Fibroblast of lung (primary cell): ENCODE data around the gene CREB5. TPM values are rescaled to one million over a fixed set of nuclear protein-coding genes. Genes with fewer than 3 reads are reported as not detected.
A peak's percentile ranks its signal among the peaks of the same experiment; 100 is the strongest.

ENCODE experiments used
- DNase-seq, 2 donors: peaks; one replicate each; pipeline versions ENCODE4 v3.0.0 to v3.0.0-alpha.2; 2010; ENCODE audit warnings: low read depth in 2 of 2
- H2AFZ ChIP-seq: 2 replicates; pipeline ENCODE4 v1.5.1; 2012; ENCODE audit warnings: low read length, control low read depth, inconsistent platforms
- H3K27ac ChIP-seq: 2 replicates; pipeline ENCODE4 v1.5.1; 2011; ENCODE audit warnings: low read length, control low read depth; ENCODE audit not compliant: insufficient read depth
- H3K27me3 ChIP-seq: 2 replicates; pipeline ENCODE4 v1.5.1; 2011; ENCODE audit warnings: mild to moderate bottlenecking, low read length; ENCODE audit not compliant: control insufficient read depth, insufficient read depth
- H3K36me3 ChIP-seq: 2 replicates; pipeline ENCODE4 v1.5.1; 2011; ENCODE audit warnings: low read length; ENCODE audit not compliant: control insufficient read depth, insufficient read depth
- H3K4me1 ChIP-seq: 2 replicates; pipeline ENCODE4 v1.5.1; 2011; ENCODE audit warnings: low read length; ENCODE audit not compliant: control insufficient read depth, insufficient read depth; ENCODE audit errors: extremely low read depth
- H3K4me2 ChIP-seq: 2 replicates; pipeline ENCODE4 v1.5.1; 2011; ENCODE audit warnings: low read length, control low read depth; ENCODE audit not compliant: insufficient read depth; ENCODE audit errors: extremely low read depth
- H3K4me3 ChIP-seq, 4 experiments: fragments of 200-600 bp in 1 of 4; sonication (generic) in 1 of 4; replicated peaks in 1 of 4; 2 replicates each; pipeline ENCODE4 v1.5.1; 2011 to 2016; ENCODE audit warnings: low read length in 4 of 4, low read depth in 3 of 4, mild to moderate bottlenecking in 3 of 4, control low read depth in 2 of 4, inconsistent platforms in 1 of 4, mixed read lengths in 1 of 4; ENCODE audit not compliant: insufficient read depth in 1 of 4; ENCODE audit errors: control extremely low read depth in 1 of 4
- H3K79me2 ChIP-seq: 2 replicates; pipeline ENCODE4 v1.5.1; 2012; ENCODE audit warnings: mild to moderate bottlenecking, low read length, inconsistent platforms; ENCODE audit not compliant: control insufficient read depth, insufficient read depth
- H3K9ac ChIP-seq: 2 replicates; pipeline ENCODE4 v1.5.1; 2011; ENCODE audit warnings: mild to moderate bottlenecking, low read length, control low read depth; ENCODE audit not compliant: insufficient read depth
- H3K9me3 ChIP-seq: 2 replicates; pipeline ENCODE4 v1.5.1; 2012; ENCODE audit warnings: low read depth, low read length; ENCODE audit not compliant: control insufficient read depth, insufficient read depth
- H4K20me1 ChIP-seq: 2 replicates; pipeline ENCODE4 v1.5.1; 2011; ENCODE audit warnings: low read length; ENCODE audit not compliant: control insufficient read depth, insufficient read depth; ENCODE audit errors: extremely low read depth
- EZH2 ChIP-seq: IDR thresholded peaks from 2 replicates; pipeline ENCODE4 v1.5.1; 2012; ENCODE audit warnings: low read length, control low read depth, mild to moderate bottlenecking; ENCODE audit errors: missing control alignments
- polyA plus RNA-seq, 2 donors: library from polyadenylated mRNA; depleted of rRNA in 1 of 2; stranded (reverse) in 1 of 2; unstranded in 1 of 2; fragments of >200 nt; gene quantifications; 2 replicates each; pipeline ENCODE4 v1.2.1, GENCODE V29; 2011 to 2012; ENCODE audit warnings: missing spikeins in 1 of 2
- total RNA-seq: library from RNA; depleted of rRNA; stranded (reverse); fragments of >200 nt; gene quantifications from 2 replicates; pipeline ENCODE4 v1.2.1, GENCODE V29; 2014
- TF ChIP-seq, protein P1 (sequence below), 2 donors: IDR thresholded peaks in 1 of 2; conservative IDR thresholded peaks in 1 of 2; 1 replicate in 1 of 2; 2 replicates in 1 of 2; pipeline ENCODE4 v1.5.1; 2011 to 2012; ENCODE audit warnings: low read length in 2 of 2, control low read depth in 1 of 2, inconsistent platforms in 1 of 2, low read depth in 1 of 2, mild to moderate bottlenecking in 1 of 2

The CREB5 gene
- total and polyA plus RNA-seq, 2 donors (not counting 1 experiment from before 2014, with no cell fraction given) = 8.2 to 28.4 TPM

- no peak for TF ChIP-seq EZH2
- TF ChIP-seq, protein P1, sequence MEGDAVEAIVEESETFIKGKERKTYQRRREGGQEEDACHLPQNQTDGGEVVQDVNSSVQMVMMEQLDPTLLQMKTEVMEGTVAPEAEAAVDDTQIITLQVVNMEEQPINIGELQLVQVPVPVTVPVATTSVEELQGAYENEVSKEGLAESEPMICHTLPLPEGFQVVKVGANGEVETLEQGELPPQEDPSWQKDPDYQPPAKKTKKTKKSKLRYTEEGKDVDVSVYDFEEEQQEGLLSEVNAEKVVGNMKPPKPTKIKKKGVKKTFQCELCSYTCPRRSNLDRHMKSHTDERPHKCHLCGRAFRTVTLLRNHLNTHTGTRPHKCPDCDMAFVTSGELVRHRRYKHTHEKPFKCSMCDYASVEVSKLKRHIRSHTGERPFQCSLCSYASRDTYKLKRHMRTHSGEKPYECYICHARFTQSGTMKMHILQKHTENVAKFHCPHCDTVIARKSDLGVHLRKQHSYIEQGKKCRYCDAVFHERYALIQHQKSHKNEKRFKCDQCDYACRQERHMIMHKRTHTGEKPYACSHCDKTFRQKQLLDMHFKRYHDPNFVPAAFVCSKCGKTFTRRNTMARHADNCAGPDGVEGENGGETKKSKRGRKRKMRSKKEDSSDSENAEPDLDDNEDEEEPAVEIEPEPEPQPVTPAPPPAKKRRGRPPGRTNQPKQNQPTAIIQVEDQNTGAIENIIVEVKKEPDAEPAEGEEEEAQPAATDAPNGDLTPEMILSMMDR (conservative IDR thresholded peaks at IDR 0.05 in 1 of 2, IDR thresholded peaks at IDR 0.05 in 1 of 2; ENCODE audit: low read depth in 1 of 2, low read length in 2 of 2) = no peak
- Histone ChIP-seq H3K9ac (no peak overlapping the region), H3K4me1 (no peaks in the 10 kb centered on the region), H4K20me1 (no peaks in the 10 kb centered on the region), H2AFZ (no peak overlapping the region), H3K79me2 (no peaks in the 10 kb centered on the region), H3K27me3 (no peaks in the 10 kb centered on the region), H3K4me2 (no peak overlapping the region), H3K4me3 (no peak overlapping the region), H3K9me3 (no peaks in the 10 kb centered on the region), H3K27ac (no peak overlapping the region), H3K36me3 (no peaks in the 10 kb centered on the region)
- DNase-seq = no peak
These were observed 13.2 kb downstream of the CREB5 start for GRCh38 chr7:28425496-28425895.

GRCh38 chr7:28427236-28427635 lies 14.9 kb downstream of the CREB5 start:
- Histone ChIP-seq H3K79me2 (no peaks in the 10 kb centered on the region), H3K9me3 (no peaks in the 10 kb centered on the region), H3K27me3 (no peaks in the 10 kb centered on the region), H3K4me2 (no peak overlapping the region), H4K20me1 (no peaks in the 10 kb centered on the region), H2AFZ (no peak overlapping the region), H3K4me1 (no peaks in the 10 kb centered on the region), H3K36me3 (no peaks in the 10 kb centered on the region), H3K9ac (no peak overlapping the region), H3K4me3 (no peak overlapping the region), H3K27ac (no peak overlapping the region)
- peak in 1 of 2 donors; percentile 51 for DNase-seq
- TF ChIP-seq, protein P1 (conservative IDR thresholded peaks at IDR 0.05 in 1 of 2, IDR thresholded peaks at IDR 0.05 in 1 of 2; ENCODE audit: low read depth in 1 of 2, low read length in 2 of 2) = no peak
- no peak for TF ChIP-seq EZH2

GRCh38 chr7:28430616-28431015 lies 18.3 kb downstream of the CREB5 start:
- DNase-seq = no peak
- H4K20me1 ChIP-seq = no peaks in the 10 kb centered on the region
- no peaks in the 10 kb centered on the region for H3K27me3 ChIP-seq
- no peak for TF ChIP-seq EZH2
- TF ChIP-seq, protein P1 (conservative IDR thresholded peaks at IDR 0.05 in 1 of 2, IDR thresholded peaks at IDR 0.05 in 1 of 2; ENCODE audit: low read depth in 1 of 2, low read length in 2 of 2) = no peak
- H3K9ac ChIP-seq = no peak overlapping the region
- no peak overlapping the region for H2AFZ ChIP-seq
- no peaks in the 10 kb centered on the region for H3K79me2 ChIP-seq
- no peak overlapping the region for H3K4me3 ChIP-seq
- no peaks in the 10 kb centered on the region for H3K4me1 ChIP-seq
- H3K9me3 ChIP-seq = no peaks in the 10 kb centered on the region
- H3K27ac ChIP-seq = no peak overlapping the region
- no peak overlapping the region for H3K4me2 ChIP-seq
- H3K36me3 ChIP-seq = no peaks in the 10 kb centered on the region
